Caco-2 (cell line): ENCODE results near the gene BTBD9. TPM values are rescaled to one million over a fixed set of nuclear protein-coding genes. Genes with fewer than 3 reads are reported as not detected.

Experiments
- BruUV-seq: library from RNA; stranded (reverse); fragments of 400-500 nt; replicated peaks from 2 replicates; lab custom pipeline; 2021; lab: Mats Ljungman, UMichigan
- CTCF ChIA-PET: fragments of 300-600 bp; sonication (Branson Sonifier 250); formaldehyde crosslinking; loops from one replicate; lab custom pipeline; 2022; ENCODE audit warnings: antibody characterized with exemption; lab: Charles Lee
- POLR2A ChIA-PET: fragments of 300-600 bp; sonication (Branson Sonifier 250); formaldehyde crosslinking; loops from one replicate; lab custom pipeline; 2022; ENCODE audit warnings: antibody characterized with exemption; lab: Charles Lee
- DNase-seq, 2 experiments: peaks; one replicate each; pipeline versions ENCODE4 v3.0.0 to v3.0.0-alpha.2; 2020 to 2022
- H3K27me3 ChIP-seq: replicated peaks from 2 replicates; pipeline ENCODE4 v1.6.0; 2011; ENCODE audit warnings: low read length; ENCODE audit not compliant: control insufficient read depth, insufficient read depth
- H3K36me3 ChIP-seq: 2 replicates; pipeline ENCODE4 v1.5.1; 2011; ENCODE audit warnings: low read length; ENCODE audit not compliant: control insufficient read depth, insufficient read depth
- H3K4me1 ChIP-seq: fragments of 250-450 bp; sonication (Bioruptor Pico); 2 replicates; pipeline ENCODE4 v1.5.1; 2020; ENCODE audit warnings: mild to moderate bottlenecking
- H3K4me3 ChIP-seq: 2 replicates; pipeline ENCODE4 v1.5.1; 2011; ENCODE audit warnings: low read depth, mild to moderate bottlenecking, control low read depth, low read length
- H3K9me3 ChIP-seq: fragments of 250-450 bp; sonication (Bioruptor Pico); 2 replicates; pipeline ENCODE4 v1.5.1; 2020; ENCODE audit warnings: mild to moderate bottlenecking, moderate library complexity
- H3K27ac Mint-ChIP-seq: one replicate; pipeline ENCODE4 v1.8.0; 2022; ENCODE audit warnings: mixed read lengths; ENCODE audit not compliant: unreplicated experiment
- H3K27me3 Mint-ChIP-seq: one replicate; pipeline ENCODE4 v1.8.0; 2022; ENCODE audit warnings: mixed read lengths; ENCODE audit not compliant: insufficient read depth, unreplicated experiment
- H3K36me3 Mint-ChIP-seq: one replicate; pipeline ENCODE4 v1.8.0; 2022; ENCODE audit warnings: mild to moderate bottlenecking, mixed read lengths; ENCODE audit not compliant: insufficient read depth, unreplicated experiment
- H3K4me1 Mint-ChIP-seq: one replicate; pipeline ENCODE4 v1.8.0; 2022; ENCODE audit warnings: low read depth, mixed read lengths; ENCODE audit not compliant: unreplicated experiment
- H3K4me3 Mint-ChIP-seq: one replicate; pipeline ENCODE4 v1.8.0; 2022; ENCODE audit warnings: mild to moderate bottlenecking, moderate library complexity, mixed read lengths; ENCODE audit not compliant: unreplicated experiment
- H3K9me3 Mint-ChIP-seq: one replicate; pipeline ENCODE4 v1.8.0; 2022; ENCODE audit warnings: mixed read lengths; ENCODE audit not compliant: unreplicated experiment
- intact Hi-C: fragments of 100-400 bp; cut with micrococcal nuclease; formaldehyde crosslinking; loops from one replicate; pipeline ENCODE4 v1.10.0; 2022; ENCODE audit not compliant: unreplicated experiment
- total RNA-seq: library from RNA; stranded (reverse); gene quantifications from 2 replicates; pipeline ENCODE4 v1.2.3, GENCODE V29; 2022
- TF ChIP-seq, protein P1 (sequence below), 2 experiments: fragments of 200-600 bp in 1 of 2; IDR thresholded peaks; 1 replicate in 1 of 2; 2 replicates in 1 of 2; pipeline versions ENCODE4 v1.5.1 to v1.8.0; 2011 to 2022; ENCODE audit warnings: antibody characterized with exemption in 1 of 2, control low read depth in 1 of 2, inconsistent platforms in 1 of 2, low read depth in 1 of 2, low read length in 1 of 2, mild to moderate bottlenecking in 1 of 2, moderate library complexity in 1 of 2; ENCODE audit not compliant: insufficient read depth in 1 of 2, severe bottlenecking in 1 of 2, unreplicated experiment in 1 of 2

Gene BTBD9
- total RNA-seq, 1 experiment from 2014 or later, result 19.6 TPM

DNA sequence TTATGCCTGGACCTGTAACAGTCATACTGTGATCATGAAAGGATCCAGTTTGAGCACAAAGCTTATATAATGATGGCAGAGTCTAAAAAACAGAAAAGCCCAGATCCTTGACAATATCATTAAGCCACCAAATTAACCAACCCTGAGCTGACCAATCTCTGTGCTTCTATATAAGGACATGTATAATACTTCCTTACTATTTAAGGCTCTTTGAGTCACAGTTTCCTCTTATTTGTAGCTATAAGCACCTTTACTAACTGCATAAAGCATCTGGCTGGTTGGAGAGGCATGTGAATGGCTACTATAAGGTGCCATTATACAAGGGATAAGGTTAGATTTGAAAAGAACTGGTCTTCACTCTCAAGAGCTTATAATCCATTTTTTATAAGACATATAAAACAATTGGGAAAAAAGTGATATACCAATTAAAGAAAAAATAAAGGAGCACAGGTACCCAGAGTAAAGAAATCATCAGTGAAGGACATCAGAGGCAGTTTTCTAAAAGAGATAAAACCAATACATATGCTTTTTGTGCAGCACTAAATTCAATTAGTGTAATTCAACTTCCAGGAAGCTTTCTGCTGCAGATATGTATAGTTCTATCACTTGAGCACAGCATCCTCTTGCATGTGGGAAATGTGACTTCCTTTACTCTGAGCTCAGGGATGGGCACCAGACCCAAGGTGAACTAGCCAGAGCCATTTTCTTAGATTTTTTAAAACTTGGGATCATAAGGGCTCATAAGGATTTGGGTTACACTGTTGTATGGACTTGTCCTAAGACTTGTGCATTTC, 121.0 kb downstream of the BTBD9 start:
- ChIA-PET CTCF (no interaction called here), POLR2A (no interaction called here)
- Mint-ChIP-seq H3K27ac (no peak overlapping the region), H3K27me3 (no peaks in the 10 kb centered on the region), H3K4me1 (no peaks in the 10 kb centered on the region), H3K9me3 (no peaks in the 10 kb centered on the region), H3K36me3 (no peaks in the 10 kb centered on the region), H3K4me3 (no peak overlapping the region)
- DNase-seq, result no peak
- no peaks in the 10 kb centered on the region for H3K4me1 ChIP-seq
- H3K4me3 ChIP-seq, result no peak overlapping the region
- H3K36me3 ChIP-seq, result no peaks in the 10 kb centered on the region
- TF ChIP-seq, protein P1, sequence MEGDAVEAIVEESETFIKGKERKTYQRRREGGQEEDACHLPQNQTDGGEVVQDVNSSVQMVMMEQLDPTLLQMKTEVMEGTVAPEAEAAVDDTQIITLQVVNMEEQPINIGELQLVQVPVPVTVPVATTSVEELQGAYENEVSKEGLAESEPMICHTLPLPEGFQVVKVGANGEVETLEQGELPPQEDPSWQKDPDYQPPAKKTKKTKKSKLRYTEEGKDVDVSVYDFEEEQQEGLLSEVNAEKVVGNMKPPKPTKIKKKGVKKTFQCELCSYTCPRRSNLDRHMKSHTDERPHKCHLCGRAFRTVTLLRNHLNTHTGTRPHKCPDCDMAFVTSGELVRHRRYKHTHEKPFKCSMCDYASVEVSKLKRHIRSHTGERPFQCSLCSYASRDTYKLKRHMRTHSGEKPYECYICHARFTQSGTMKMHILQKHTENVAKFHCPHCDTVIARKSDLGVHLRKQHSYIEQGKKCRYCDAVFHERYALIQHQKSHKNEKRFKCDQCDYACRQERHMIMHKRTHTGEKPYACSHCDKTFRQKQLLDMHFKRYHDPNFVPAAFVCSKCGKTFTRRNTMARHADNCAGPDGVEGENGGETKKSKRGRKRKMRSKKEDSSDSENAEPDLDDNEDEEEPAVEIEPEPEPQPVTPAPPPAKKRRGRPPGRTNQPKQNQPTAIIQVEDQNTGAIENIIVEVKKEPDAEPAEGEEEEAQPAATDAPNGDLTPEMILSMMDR (IDR thresholded peaks at IDR 0.05; ENCODE audit: insufficient read depth in 1 of 2, low read depth in 1 of 2, low read length in 1 of 2, severe bottlenecking in 1 of 2, unreplicated experiment in 1 of 2), result no peak
- H3K9me3 ChIP-seq, result no peaks in the 10 kb centered on the region
- intact Hi-C loops, result no loop called here
- no TSS peak for BruUV-seq
- no peaks in the 10 kb centered on the region for H3K27me3 ChIP-seq

DNA sequence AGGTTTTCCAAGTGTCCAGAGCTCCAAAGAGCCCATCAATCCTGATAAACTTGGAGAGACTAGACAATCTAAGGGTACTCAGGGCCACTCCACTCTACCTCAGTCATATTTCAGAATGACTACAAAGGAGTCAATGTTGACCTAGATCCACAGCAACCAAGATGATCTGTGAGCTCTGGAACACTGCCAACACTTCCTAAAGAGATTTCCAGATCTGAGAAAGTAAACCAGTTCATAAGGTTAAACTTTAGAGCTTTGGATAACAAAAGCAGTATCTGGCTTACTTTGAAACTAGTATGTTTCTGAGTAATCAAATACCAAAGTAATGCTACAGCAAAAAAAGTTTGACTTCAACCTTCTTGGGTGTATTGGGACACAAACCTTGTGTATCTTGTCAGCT, 122.7 kb downstream of the BTBD9 start:
- no peaks in the 10 kb centered on the region for H3K9me3 Mint-ChIP-seq
- H3K36me3 ChIP-seq, result no peaks in the 10 kb centered on the region
- H3K9me3 ChIP-seq, result no peaks in the 10 kb centered on the region
- H3K27me3 Mint-ChIP-seq, result no peaks in the 10 kb centered on the region
- no peak overlapping the region for H3K4me3 Mint-ChIP-seq
- no peak for DNase-seq
- ChIA-PET POLR2A (no interaction called here), CTCF (interaction anchor here (1.2 kb wide), 1 partner anchor 23 kb away, joined by 5 read pairs; no protein-coding TSS in a partner anchor)
- intact Hi-C loops, result no loop called here
- BruUV-seq, result no TSS peak
- no peak overlapping the region for H3K4me3 ChIP-seq
- TF ChIP-seq, protein P1 (IDR thresholded peaks at IDR 0.05; ENCODE audit: insufficient read depth in 1 of 2, low read depth in 1 of 2, low read length in 1 of 2, severe bottlenecking in 1 of 2, unreplicated experiment in 1 of 2), result no peak
- H3K4me1 ChIP-seq, result no peaks in the 10 kb centered on the region
- H3K27ac Mint-ChIP-seq, result no peak overlapping the region
- no peaks in the 10 kb centered on the region for H3K4me1 Mint-ChIP-seq
- H3K27me3 ChIP-seq, result no peaks in the 10 kb centered on the region
- H3K36me3 Mint-ChIP-seq, result no peaks in the 10 kb centered on the region

DNA sequence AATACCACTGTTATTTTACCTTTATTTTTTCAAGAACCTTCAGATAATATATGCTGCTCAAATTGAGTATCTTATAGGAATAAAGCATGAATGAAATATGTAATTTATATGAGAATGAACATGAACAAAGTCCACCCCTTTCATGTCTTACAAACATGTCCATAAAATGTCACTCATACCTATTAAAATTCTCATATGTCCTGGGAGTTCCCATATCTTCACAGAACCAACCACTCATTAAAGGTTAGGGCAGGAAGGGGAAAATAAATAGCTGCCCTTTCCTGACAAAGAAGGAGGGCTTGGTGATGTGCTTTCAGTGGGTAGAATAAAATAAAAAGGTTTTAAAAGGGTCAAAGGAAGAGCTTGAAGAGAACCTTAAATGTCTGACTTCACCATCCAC, 125.3 kb downstream of the BTBD9 start:
- Histone ChIP-seq H3K4me3 (no peak overlapping the region), H3K4me1 (no peaks in the 10 kb centered on the region), H3K36me3 (no peaks in the 10 kb centered on the region), H3K9me3 (no peaks in the 10 kb centered on the region), H3K27me3 (no peaks in the 10 kb centered on the region)
- H3K27ac Mint-ChIP-seq, result no peak overlapping the region
- no peaks in the 10 kb centered on the region for H3K27me3 Mint-ChIP-seq
- intact Hi-C loops, result no loop called here
- no peaks in the 10 kb centered on the region for H3K36me3 Mint-ChIP-seq
- no peaks in the 10 kb centered on the region for H3K9me3 Mint-ChIP-seq
- H3K4me3 Mint-ChIP-seq, result no peak overlapping the region
- no TSS peak for BruUV-seq
- ChIA-PET POLR2A (no interaction called here), CTCF (no interaction called here)
- H3K4me1 Mint-ChIP-seq, result peaks cover 5% of the 10 kb centered on the region
- TF ChIP-seq, protein P1 (IDR thresholded peaks at IDR 0.05; ENCODE audit: insufficient read depth in 1 of 2, low read depth in 1 of 2, low read length in 1 of 2, severe bottlenecking in 1 of 2, unreplicated experiment in 1 of 2), result no peak
- DNase-seq, result no peak
